Suprapubic skin (tissue), 4 donors: Measurements from ENCODE around the gene TBX5. TPM values are rescaled to one million over a fixed set of nuclear protein-coding genes. Genes with fewer than 3 reads are reported as not detected.

Experiments used
- DNase-seq, 2 donors: peaks; one replicate each; pipeline ENCODE4 v3.0.0-alpha.2; 2019; ENCODE audit warnings: low spot score in 2 of 2
- H3K27ac ChIP-seq: fragments of 200-600 bp; sonication (generic); one replicate; pipeline ENCODE4 v1.5.1; 2019
- H3K27me3 ChIP-seq: fragments of 200-600 bp; sonication (generic); one replicate; pipeline ENCODE4 v1.5.1; 2019
- H3K36me3 ChIP-seq: fragments of 200-600 bp; sonication (generic); one replicate; pipeline ENCODE4 v1.5.1; 2019
- H3K4me1 ChIP-seq: fragments of 200-600 bp; sonication (generic); one replicate; pipeline ENCODE4 v1.5.1; 2019
- H3K4me3 ChIP-seq: fragments of 200-600 bp; sonication (generic); one replicate; pipeline ENCODE4 v1.5.1; 2019; ENCODE audit warnings: mild to moderate bottlenecking
- H3K9me3 ChIP-seq: fragments of 200-600 bp; sonication (generic); one replicate; pipeline ENCODE4 v1.5.1; 2019
- CTCF ChIP-seq, 2 donors: fragments of 200-600 bp in 1 of 2; fragments of 450-650 bp in 1 of 2; sonication (generic) in 1 of 2; IDR thresholded peaks; one replicate each; pipeline ENCODE4 v1.5.1; 2016 to 2019; ENCODE audit warnings: antibody characterized with exemption in 2 of 2, mild to moderate bottlenecking in 1 of 2, moderate library complexity in 1 of 2
- EP300 ChIP-seq: sonication (generic); formaldehyde crosslinking; IDR thresholded peaks from one replicate; pipeline ENCODE4 v1.6.1; 2017; ENCODE audit warnings: antibody characterized with exemption
- POLR2A ChIP-seq, 2 donors: fragments of 450-650 bp; IDR thresholded peaks; one replicate each; pipeline ENCODE4 v1.6.1; 2017; ENCODE audit warnings: antibody characterized with exemption in 2 of 2, mild to moderate bottlenecking in 2 of 2, moderate library complexity in 2 of 2
- POLR2AphosphoS5 ChIP-seq, 3 donors: sonication (generic); formaldehyde crosslinking; IDR thresholded peaks; one replicate each; pipeline ENCODE4 v1.6.1; 2017; ENCODE audit warnings: antibody characterized with exemption in 3 of 3
- WGBS: methylation state at CpG from one replicate; pipeline ENCODE4 v1.1.5; 2018; 5-methylcytosine and 5-hydroxymethylcytosine counted together
- total RNA-seq, 4 donors: library from RNA; depleted of rRNA; stranded (reverse); fragments of >200 nt; gene quantifications; one replicate each; pipeline ENCODE4 v1.1.0, GENCODE V29; 2016

The TBX5 gene
- total RNA-seq, 4 donors from 2014 or later, result 0.44 to 3.5 (median 2.1) TPM; not detected in 1

- Histone ChIP-seq H3K27ac (no peak overlapping the region), H3K9me3 (no peaks in the 10 kb centered on the region), H3K27me3 (peaks cover 100% of the 10 kb centered on the region), H3K4me1 (peaks cover 15% of the 10 kb centered on the region), H3K36me3 (no peaks in the 10 kb centered on the region), H3K4me3 (no peak overlapping the region)
- no peak for DNase-seq
- TF ChIP-seq CTCF (IDR thresholded peaks at IDR 0.05), result no peak
- TF ChIP-seq POLR2AphosphoS5 (IDR thresholded peaks at IDR 0.05), result no peak
- TF ChIP-seq POLR2A (IDR thresholded peaks at IDR 0.05), result no peak
- no peak for TF ChIP-seq EP300
- whole genome bisulfite sequencing, result 29% methylated on average over 22 of the region's 23 CpGs
These were observed 7.7 kb downstream of the TBX5 start for GRCh38 chr12:114397978-114398881.

DNA sequence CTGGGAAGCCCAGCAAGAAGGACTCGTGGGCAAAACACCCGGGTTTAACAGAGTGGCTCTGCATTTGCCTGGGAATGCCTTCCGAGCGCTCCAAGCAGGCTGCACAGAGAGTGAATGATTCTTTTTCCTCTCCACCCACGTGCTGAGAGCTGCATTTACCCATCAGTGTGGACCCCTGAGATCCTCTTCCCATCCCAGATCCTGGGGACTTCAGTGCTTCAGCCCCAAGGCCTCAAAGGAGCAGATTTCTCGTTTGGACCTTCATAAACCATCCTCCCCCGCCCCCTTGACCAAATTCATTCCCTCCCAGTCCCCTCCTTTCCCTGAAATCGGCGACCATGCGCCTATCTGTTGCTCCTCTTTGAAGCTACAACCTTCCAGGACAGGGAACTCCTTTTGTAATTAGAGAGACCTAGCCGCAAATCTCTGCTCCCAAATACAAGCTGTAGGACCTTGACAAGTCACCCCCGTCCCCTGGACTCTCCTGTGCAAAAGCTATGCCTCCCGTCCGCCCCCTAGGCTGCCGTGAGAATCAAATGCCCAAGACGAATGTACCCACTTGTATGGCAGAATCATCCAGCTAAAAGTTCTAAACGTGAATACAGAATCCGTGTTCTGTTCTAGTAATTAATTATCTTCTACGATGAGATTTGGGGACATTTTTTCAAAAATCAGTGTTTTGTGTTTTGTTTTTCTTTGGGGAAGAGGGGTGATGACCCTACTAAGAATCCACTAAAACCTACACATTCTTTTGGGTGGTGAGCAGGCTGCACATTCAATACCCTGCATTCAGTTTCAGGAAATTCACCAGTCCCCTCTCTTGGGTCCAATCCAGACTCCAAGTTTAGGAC is 8.8 kb downstream of the TBX5 start:
- Histone ChIP-seq H3K4me1 (peaks cover 15% of the 10 kb centered on the region), H3K27ac (no peak overlapping the region), H3K36me3 (no peaks in the 10 kb centered on the region), H3K4me3 (no peak overlapping the region), H3K27me3 (peaks cover 100% of the 10 kb centered on the region), H3K9me3 (no peaks in the 10 kb centered on the region)
- WGBS, result 30% methylated on average over 18 of the region's 19 CpGs
- DNase-seq, result no peak
- no peak for TF ChIP-seq EP300
- no peak for TF ChIP-seq POLR2AphosphoS5 (IDR thresholded peaks at IDR 0.05)
- TF ChIP-seq CTCF (IDR thresholded peaks at IDR 0.05), result no peak
- no peak for TF ChIP-seq POLR2A (IDR thresholded peaks at IDR 0.05)

DNA sequence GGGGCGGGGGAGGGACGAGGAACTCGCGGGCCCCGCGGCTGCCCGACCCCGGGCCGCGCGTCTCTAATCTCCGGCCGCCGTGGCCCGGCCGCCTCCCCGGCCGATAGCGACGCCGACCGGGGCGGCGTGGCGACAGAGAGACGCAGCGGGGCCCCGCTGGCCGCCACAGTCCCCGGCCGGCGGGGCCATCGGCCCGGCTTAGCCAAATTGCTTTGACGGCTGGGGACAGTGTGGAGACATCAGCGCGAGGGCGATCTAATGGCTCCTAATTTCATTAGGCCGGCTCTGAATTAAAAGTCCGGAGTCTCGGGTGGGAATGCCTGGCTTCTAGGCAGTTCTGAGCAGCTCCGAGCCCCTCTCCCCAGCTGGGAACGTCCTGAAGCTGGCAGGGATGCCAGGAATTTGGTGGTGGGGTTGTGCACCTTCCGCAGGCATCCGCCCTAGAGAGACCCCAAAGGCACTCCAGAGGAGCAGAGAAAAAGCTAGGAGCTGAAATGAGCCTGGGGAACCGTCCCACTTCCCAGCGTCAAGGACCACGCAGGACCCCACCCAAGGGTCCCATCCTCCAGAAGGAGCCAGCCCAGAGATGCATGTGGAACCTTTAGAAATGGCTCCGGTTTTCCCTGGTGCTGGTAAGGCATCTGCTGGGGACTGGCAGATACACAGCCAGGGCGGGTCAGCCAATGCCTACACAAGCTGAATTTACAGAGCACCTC is 9.6 kb downstream of the TBX5 start:
- Histone ChIP-seq H3K9me3 (no peaks in the 10 kb centered on the region), H3K27ac (no peak overlapping the region), H3K36me3 (no peaks in the 10 kb centered on the region), H3K4me1 (peaks cover 15% of the 10 kb centered on the region), H3K4me3 (no peak overlapping the region), H3K27me3 (peaks cover 100% of the 10 kb centered on the region)
- no peak for DNase-seq
- TF ChIP-seq EP300 (no peak), CTCF (IDR thresholded peaks at IDR 0.05) (no peak), POLR2AphosphoS5 (IDR thresholded peaks at IDR 0.05) (no peak), POLR2A (IDR thresholded peaks at IDR 0.05) (no peak)
- WGBS, result 29% methylated on average over 9 of the region's 50 CpGs

GRCh38 chr12:114395755-114396152 is 10.2 kb downstream of the TBX5 start:
- peaks cover 99% of the 10 kb centered on the region for H3K27me3 ChIP-seq
- no peak for DNase-seq
- H3K4me3 ChIP-seq, result no peak overlapping the region
- WGBS, result 34% methylated on average over 10 of the region's 17 CpGs
- TF ChIP-seq EP300, result no peak
- TF ChIP-seq POLR2A (IDR thresholded peaks at IDR 0.05), result no peak
- TF ChIP-seq POLR2AphosphoS5 (IDR thresholded peaks at IDR 0.05), result no peak
- TF ChIP-seq CTCF (IDR thresholded peaks at IDR 0.05), result no peak
- H3K4me1 ChIP-seq, result peaks cover 15% of the 10 kb centered on the region
- no peaks in the 10 kb centered on the region for H3K9me3 ChIP-seq
- H3K36me3 ChIP-seq, result no peaks in the 10 kb centered on the region
- no peak overlapping the region for H3K27ac ChIP-seq
